Measurements from ENCODE around the gene CIC. TPM values are rescaled to one million over a fixed set of nuclear protein-coding genes. Genes with fewer than 3 reads are reported as not detected.

Gene CIC
- total and polyA plus RNA-seq, 2 donors from 2014 or later, result 18.8 to 90.9 TPM

DNA sequence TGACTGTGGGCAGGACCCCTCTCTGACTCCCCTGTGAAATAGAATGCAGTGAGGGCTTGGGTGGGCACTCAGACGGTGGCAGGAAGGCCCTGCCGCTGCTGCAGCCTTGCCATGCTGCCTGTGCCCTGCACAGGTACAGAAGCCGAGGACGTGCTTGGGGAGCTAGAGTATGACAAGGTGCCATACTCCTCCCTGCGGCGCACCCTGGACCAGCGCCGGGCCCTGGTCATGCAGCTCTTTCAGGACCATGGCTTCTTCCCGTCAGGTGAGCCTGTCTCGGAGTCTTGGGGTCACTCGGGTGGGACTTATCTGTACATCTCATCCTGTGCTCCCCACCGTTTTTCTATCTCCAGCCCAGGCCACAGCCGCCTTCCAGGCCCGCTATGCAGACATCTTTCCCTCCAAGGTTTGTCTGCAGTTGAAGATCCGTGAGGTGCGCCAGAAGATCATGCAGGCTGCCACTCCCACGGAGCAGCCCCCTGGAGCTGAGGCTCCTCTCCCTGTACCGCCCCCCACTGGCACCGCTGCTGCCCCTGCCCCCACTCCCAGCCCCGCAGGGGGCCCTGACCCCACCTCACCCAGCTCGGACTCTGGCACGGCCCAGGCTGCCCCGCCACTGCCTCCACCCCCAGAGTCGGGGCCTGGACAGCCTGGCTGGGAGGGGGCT is 25.6 kb downstream of the CIC start:
- no peak for FAIRE-seq
- H3K4me3 ChIP-seq (ENCODE audit: low read length in 3 of 3), result no peak overlapping the region
- intact Hi-C loops (cut with DNase I), result no loop called here
- no peak overlapping the region for H3K9ac ChIP-seq (ENCODE audit: low read length in 3 of 3)
- peak in 1 of 5 donors; percentile 69 for DNase-seq
- no peak overlapping the region for H3K27ac ChIP-seq (ENCODE audit: low read depth in 2 of 2, low read length in 2 of 2)
- TF ChIP-seq, protein P1, sequence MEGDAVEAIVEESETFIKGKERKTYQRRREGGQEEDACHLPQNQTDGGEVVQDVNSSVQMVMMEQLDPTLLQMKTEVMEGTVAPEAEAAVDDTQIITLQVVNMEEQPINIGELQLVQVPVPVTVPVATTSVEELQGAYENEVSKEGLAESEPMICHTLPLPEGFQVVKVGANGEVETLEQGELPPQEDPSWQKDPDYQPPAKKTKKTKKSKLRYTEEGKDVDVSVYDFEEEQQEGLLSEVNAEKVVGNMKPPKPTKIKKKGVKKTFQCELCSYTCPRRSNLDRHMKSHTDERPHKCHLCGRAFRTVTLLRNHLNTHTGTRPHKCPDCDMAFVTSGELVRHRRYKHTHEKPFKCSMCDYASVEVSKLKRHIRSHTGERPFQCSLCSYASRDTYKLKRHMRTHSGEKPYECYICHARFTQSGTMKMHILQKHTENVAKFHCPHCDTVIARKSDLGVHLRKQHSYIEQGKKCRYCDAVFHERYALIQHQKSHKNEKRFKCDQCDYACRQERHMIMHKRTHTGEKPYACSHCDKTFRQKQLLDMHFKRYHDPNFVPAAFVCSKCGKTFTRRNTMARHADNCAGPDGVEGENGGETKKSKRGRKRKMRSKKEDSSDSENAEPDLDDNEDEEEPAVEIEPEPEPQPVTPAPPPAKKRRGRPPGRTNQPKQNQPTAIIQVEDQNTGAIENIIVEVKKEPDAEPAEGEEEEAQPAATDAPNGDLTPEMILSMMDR (IDR thresholded peaks at IDR 0.05; ENCODE audit: borderline replicate concordance, extremely low read depth, insufficient read depth), result no peak
- peaks cover 0 to 11% (median 0%) of the 10 kb centered on the region in 3 donors for H3K36me3 ChIP-seq (ENCODE audit: control insufficient read depth in 2 of 3, insufficient read depth in 3 of 3, low read length in 3 of 3)
- peaks cover 0 to 4% (median 0%) of the 10 kb centered on the region in 3 donors for H3K4me1 ChIP-seq (ENCODE audit: control insufficient read depth in 2 of 3, insufficient read depth in 2 of 3, low read depth in 1 of 3, low read length in 3 of 3)
- H3K9me3 ChIP-seq (ENCODE audit: control insufficient read depth in 2 of 3, insufficient read depth in 1 of 3, low read length in 3 of 3), result no peaks in the 10 kb centered on the region
- no peaks in the 10 kb centered on the region for H3K27me3 ChIP-seq (ENCODE audit: control insufficient read depth, insufficient read depth, low read length)

- peak overlapping the region in 1 of 3 donors; percentile 13 for H3K9ac ChIP-seq (ENCODE audit: low read length in 3 of 3)
- peaks cover 0 to 6% (median 0%) of the 10 kb centered on the region in 3 donors for H3K36me3 ChIP-seq (ENCODE audit: control insufficient read depth in 2 of 3, insufficient read depth in 3 of 3, low read length in 3 of 3)
- intact Hi-C loops (cut with DNase I), result no loop called here
- TF ChIP-seq, protein P1 (IDR thresholded peaks at IDR 0.05; ENCODE audit: borderline replicate concordance, extremely low read depth, insufficient read depth), result no peak
- peaks cover 0 to 4% (median 0%) of the 10 kb centered on the region in 3 donors for H3K4me1 ChIP-seq (ENCODE audit: control insufficient read depth in 2 of 3, insufficient read depth in 2 of 3, low read depth in 1 of 3, low read length in 3 of 3)
- no peaks in the 10 kb centered on the region for H3K9me3 ChIP-seq (ENCODE audit: control insufficient read depth in 2 of 3, insufficient read depth in 1 of 3, low read length in 3 of 3)
- DNase-seq (no peak), FAIRE-seq (no peak)
- no peak overlapping the region for H3K4me3 ChIP-seq (ENCODE audit: low read length in 3 of 3)
- H3K27ac ChIP-seq (ENCODE audit: low read depth in 2 of 2, low read length in 2 of 2), result no peak overlapping the region
- H3K27me3 ChIP-seq (ENCODE audit: control insufficient read depth, insufficient read depth, low read length), result no peaks in the 10 kb centered on the region
Observed at GRCh38 chr19:42295342-42295741, 26.3 kb downstream of the CIC start.

- FAIRE-seq (no peak), DNase-seq (peak; percentile 83 to 92 (median 89))
- Histone ChIP-seq H3K9ac (ENCODE audit: low read length in 3 of 3) (peak overlapping the region in 1 of 3 donors; percentile 13), H3K4me1 (ENCODE audit: control insufficient read depth in 2 of 3, insufficient read depth in 2 of 3, low read depth in 1 of 3, low read length in 3 of 3) (peaks cover 0 to 4% (median 0%) of the 10 kb centered on the region in 3 donors), H3K27ac (ENCODE audit: low read depth in 2 of 2, low read length in 2 of 2) (no peak overlapping the region), H3K9me3 (ENCODE audit: control insufficient read depth in 2 of 3, insufficient read depth in 1 of 3, low read length in 3 of 3) (no peaks in the 10 kb centered on the region), H3K36me3 (ENCODE audit: control insufficient read depth in 2 of 3, insufficient read depth in 3 of 3, low read length in 3 of 3) (peaks cover 0 to 6% (median 0%) of the 10 kb centered on the region in 3 donors), H3K27me3 (ENCODE audit: control insufficient read depth, insufficient read depth, low read length) (no peaks in the 10 kb centered on the region), H3K4me3 (ENCODE audit: low read length in 3 of 3) (no peak overlapping the region)
- TF ChIP-seq, protein P1 (IDR thresholded peaks at IDR 0.05; ENCODE audit: borderline replicate concordance, extremely low read depth, insufficient read depth), result peak; percentile 88
- intact Hi-C loops (cut with DNase I), result no loop called here
Observed at GRCh38 chr19:42295831-42296525, 26.9 kb downstream of the CIC start.

Data from kidney (tissue), 14 donors.